HCT116 (cell line): ENCODE measurements around the gene LIG4. TPM values are rescaled to one million over a fixed set of nuclear protein-coding genes. Genes with fewer than 3 reads are reported as not detected.

Source experiments
- ATAC-seq: fragments of 200-7000 bp; cut with Tn5 transposase; 2 replicates; pipeline ENCODE4 v1.9.1; 2020; ENCODE audit warnings: mild to moderate bottlenecking, moderate library complexity
- BruUV-seq: library from RNA; stranded (reverse); fragments of 400-500 nt; replicated peaks from 2 replicates; lab custom pipeline; 2021; lab: Mats Ljungman, UMichigan
- CTCF ChIA-PET: fragments of 300-600 bp; sonication (Branson Sonifier 250); formaldehyde crosslinking; loops from one replicate; lab custom pipeline; 2021; ENCODE audit warnings: antibody characterized with exemption; lab: Charles Lee
- POLR2A ChIA-PET: fragments of 300-600, 350-600 bp; sonication (Branson Sonifier 250); formaldehyde crosslinking; loops from one replicate; lab custom pipeline; 2021; ENCODE audit warnings: antibody characterized with exemption; lab: Charles Lee
- RAD21 ChIA-PET, 2 experiments: fragments of 300-600 bp; sonication (Branson Sonifier 250); formaldehyde crosslinking; loops; one replicate each; lab custom pipeline; 2023; ENCODE audit warnings: low total read pairs in 2 of 2; ENCODE audit not compliant: uncharacterized antibody in 2 of 2, unreplicated experiment in 2 of 2, low non-redundant PET in 1 of 2; lab: Charles Lee
- DNase-seq: peaks from one replicate; pipeline ENCODE4 v3.0.0-alpha.2; 2010; ENCODE audit warnings: low read depth, low spot score
- H2AFZ ChIP-seq: fragments of 200-600 bp; shearing (Covaris generic), sonication (generic); 2 replicates; pipeline ENCODE4 v1.6.1; 2017; ENCODE audit warnings: low read depth, mixed run types, mixed read lengths, antibody characterized with exemption, low read length; ENCODE audit not compliant: poor library complexity, severe bottlenecking
- H3K27ac ChIP-seq: 2 replicates; pipeline ENCODE4 v1.5.1; 2012; ENCODE audit warnings: low read depth, low read length
- H3K27me3 ChIP-seq: fragments of 200-600 bp; sonication (generic); 2 replicates; pipeline ENCODE4 v1.6.1; 2016; ENCODE audit warnings: mixed run types, low read length, mixed read lengths; ENCODE audit not compliant: insufficient read depth
- H3K36me3 ChIP-seq, 2 experiments: fragments of 200-500 bp in 1 of 2; fragments of 200-600 bp in 1 of 2; sonication (Bioruptor generic) in 1 of 2; sonication (generic) in 1 of 2; 2 replicates each; pipeline versions ENCODE4 v1.5.1 to v1.6.1; 2014 to 2016; ENCODE audit warnings: low read length in 2 of 2, inconsistent platforms in 1 of 2, mixed read lengths in 1 of 2, mixed run types in 1 of 2; ENCODE audit not compliant: insufficient read depth in 2 of 2, control insufficient read depth in 1 of 2
- H3K4me1 ChIP-seq, 2 experiments: fragments of 200-600 bp in 1 of 2; sonication (generic) in 1 of 2; 2 replicates each; pipeline versions ENCODE4 v1.5.1 to v1.6.1; 2012 to 2017; ENCODE audit warnings: low read length in 2 of 2, inconsistent platforms in 1 of 2, mild to moderate bottlenecking in 1 of 2, mixed read lengths in 1 of 2, mixed run types in 1 of 2, moderate library complexity in 1 of 2; ENCODE audit not compliant: insufficient read depth in 2 of 2, control insufficient read depth in 1 of 2
- H3K4me2 ChIP-seq: fragments of 200-600 bp; sonication (generic); 2 replicates; pipeline ENCODE4 v1.6.1; 2017; ENCODE audit warnings: mixed run types, low read length, mixed read lengths
- H3K4me3 ChIP-seq, 2 experiments: fragments of 200-600 bp in 1 of 2; sonication (generic) in 1 of 2; replicated peaks in 1 of 2; 2 replicates each; pipeline ENCODE4 v1.5.1; 2011 to 2016; ENCODE audit warnings: low read length in 2 of 2, control low read depth in 1 of 2, low read depth in 1 of 2, mild to moderate bottlenecking in 1 of 2, mixed read lengths in 1 of 2, mixed run types in 1 of 2
- H3K79me2 ChIP-seq: fragments of 200-600 bp; sonication (generic); 2 replicates; pipeline ENCODE4 v1.6.1; 2017; ENCODE audit warnings: mild to moderate bottlenecking, mixed run types, low read length, moderate library complexity, mixed read lengths; ENCODE audit not compliant: insufficient read depth
- H3K9ac ChIP-seq: fragments of 200-600 bp; sonication (generic); 2 replicates; pipeline ENCODE4 v1.6.1; 2016; ENCODE audit warnings: low read length, mixed read lengths
- H3K9me2 ChIP-seq: fragments of 200-600 bp; sonication (generic), shearing (Covaris generic); 2 replicates; pipeline ENCODE4 v1.6.1; 2017; ENCODE audit warnings: mixed run types, mild to moderate bottlenecking, moderate library complexity; ENCODE audit not compliant: insufficient read depth
- H3K9me3 ChIP-seq, 2 experiments: fragments of 200-500 bp in 1 of 2; fragments of 200-600 bp in 1 of 2; sonication (Bioruptor generic) in 1 of 2; sonication (generic) in 1 of 2; 2 replicates each; pipeline ENCODE4 v1.6.1; 2014 to 2017; ENCODE audit warnings: low read length in 2 of 2, mixed read lengths in 2 of 2, inconsistent platforms in 1 of 2, low read depth in 1 of 2, mild to moderate bottlenecking in 1 of 2, mixed run types in 1 of 2, moderate library complexity in 1 of 2; ENCODE audit not compliant: control insufficient read depth in 1 of 2, insufficient read depth in 1 of 2
- H4K20me1 ChIP-seq: fragments of 200-600 bp; sonication (generic), shearing (Covaris generic); 2 replicates; pipeline ENCODE4 v1.6.1; 2017; ENCODE audit warnings: mixed run types, mild to moderate bottlenecking, moderate library complexity; ENCODE audit not compliant: insufficient read depth
- CEBPB ChIP-seq: IDR thresholded peaks from 2 replicates; pipeline ENCODE4 v1.6.1; 2012; ENCODE audit warnings: low read depth
- EGR1 ChIP-seq: IDR thresholded peaks from 2 replicates; pipeline ENCODE4 v1.6.1; 2012; ENCODE audit warnings: low read depth
- ELF1 ChIP-seq: IDR thresholded peaks from 2 replicates; pipeline ENCODE4 v1.6.1; 2012; ENCODE audit warnings: low read depth, borderline replicate concordance
- JUND ChIP-seq: IDR thresholded peaks from 2 replicates; pipeline ENCODE4 v1.6.1; 2012
- POLR2AphosphoS5 ChIP-seq: IDR thresholded peaks from 2 replicates; pipeline ENCODE4 v1.6.1; 2011; ENCODE audit warnings: mild to moderate bottlenecking, low read depth, low read length, moderate library complexity
- SIN3A ChIP-seq: IDR thresholded peaks from 2 replicates; pipeline ENCODE4 v1.6.1; 2012; ENCODE audit warnings: low read depth
- ZFX ChIP-seq: fragments of 450-650 bp; IDR thresholded peaks from 2 replicates; pipeline ENCODE4 v1.6.1; 2017
- intact Hi-C: fragments of 100-400 bp; cut with micrococcal nuclease; formaldehyde crosslinking; loops from 2 replicates; pipeline ENCODE4 v1.10.0; 2022
- total RNA-seq: library from RNA; stranded (reverse); gene quantifications from one replicate; pipeline ENCODE4 v1.2.1, GENCODE V29; 2021; ENCODE audit not compliant: unreplicated experiment
- TF ChIP-seq, protein P1 (sequence below): IDR thresholded peaks from 2 replicates; pipeline ENCODE4 v1.6.1; 2012; ENCODE audit warnings: low read depth
- TF ChIP-seq, protein P2 (sequence below): IDR thresholded peaks from 2 replicates; pipeline ENCODE4 v1.6.1; 2011; ENCODE audit warnings: mild to moderate bottlenecking, low read length, moderate library complexity; ENCODE audit not compliant: insufficient replicate concordance; ENCODE audit errors: extremely low read depth

The LIG4 gene
- total RNA-seq, 1 experiment from 2014 or later: 7.4 TPM

DNA sequence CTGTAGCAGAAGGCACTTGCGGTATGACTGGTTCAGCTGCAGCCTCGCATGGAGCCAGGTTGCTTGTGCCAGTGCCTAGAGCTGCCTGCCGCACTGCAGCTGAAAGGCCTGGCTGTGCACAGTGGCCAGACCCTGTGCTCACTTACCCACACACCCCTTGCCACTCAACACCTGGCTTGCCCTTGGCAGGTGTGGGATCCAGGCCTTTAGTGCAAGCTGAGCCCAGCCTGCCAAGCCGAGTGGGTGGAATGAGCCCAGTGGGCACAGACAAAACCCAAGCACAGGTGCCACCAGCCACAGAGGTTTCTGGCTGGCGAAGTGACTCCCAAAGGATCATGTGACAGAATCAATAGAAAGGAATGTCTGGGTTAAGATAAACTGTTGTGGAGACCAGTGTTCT is 19.5 kb downstream of the LIG4 start:
- BruUV-seq: no TSS peak

More for the DNA sequence above, 19.5 kb downstream of the LIG4 start:
- ATAC-seq (no peak), DNase-seq (no peak)
- Histone ChIP-seq H3K27ac (no peak overlapping the region), H3K79me2 (no peaks in the 10 kb centered on the region), H3K4me1 (no peaks in the 10 kb centered on the region), H3K36me3 (no peaks in the 10 kb centered on the region), H2AFZ (no peak overlapping the region), H3K9me3 (no peaks in the 10 kb centered on the region), H4K20me1 (no peaks in the 10 kb centered on the region), H3K9me2 (no peaks in the 10 kb centered on the region), H3K9ac (no peak overlapping the region), H3K4me3 (no peak overlapping the region), H3K4me2 (no peak overlapping the region), H3K27me3 (no peaks in the 10 kb centered on the region; the same call in 1 of the 2 replicates)
- intact Hi-C loops: no loop called here
- ChIA-PET RAD21 (no interaction called here), CTCF (no interaction called here), POLR2A (no interaction called here)
- TF ChIP-seq SIN3A (no peak), ZFX (no peak), JUND (no peak), POLR2AphosphoS5 (no peak), ELF1 (no peak), EGR1 (no peak), CEBPB (no peak)
- TF ChIP-seq, protein P1, sequence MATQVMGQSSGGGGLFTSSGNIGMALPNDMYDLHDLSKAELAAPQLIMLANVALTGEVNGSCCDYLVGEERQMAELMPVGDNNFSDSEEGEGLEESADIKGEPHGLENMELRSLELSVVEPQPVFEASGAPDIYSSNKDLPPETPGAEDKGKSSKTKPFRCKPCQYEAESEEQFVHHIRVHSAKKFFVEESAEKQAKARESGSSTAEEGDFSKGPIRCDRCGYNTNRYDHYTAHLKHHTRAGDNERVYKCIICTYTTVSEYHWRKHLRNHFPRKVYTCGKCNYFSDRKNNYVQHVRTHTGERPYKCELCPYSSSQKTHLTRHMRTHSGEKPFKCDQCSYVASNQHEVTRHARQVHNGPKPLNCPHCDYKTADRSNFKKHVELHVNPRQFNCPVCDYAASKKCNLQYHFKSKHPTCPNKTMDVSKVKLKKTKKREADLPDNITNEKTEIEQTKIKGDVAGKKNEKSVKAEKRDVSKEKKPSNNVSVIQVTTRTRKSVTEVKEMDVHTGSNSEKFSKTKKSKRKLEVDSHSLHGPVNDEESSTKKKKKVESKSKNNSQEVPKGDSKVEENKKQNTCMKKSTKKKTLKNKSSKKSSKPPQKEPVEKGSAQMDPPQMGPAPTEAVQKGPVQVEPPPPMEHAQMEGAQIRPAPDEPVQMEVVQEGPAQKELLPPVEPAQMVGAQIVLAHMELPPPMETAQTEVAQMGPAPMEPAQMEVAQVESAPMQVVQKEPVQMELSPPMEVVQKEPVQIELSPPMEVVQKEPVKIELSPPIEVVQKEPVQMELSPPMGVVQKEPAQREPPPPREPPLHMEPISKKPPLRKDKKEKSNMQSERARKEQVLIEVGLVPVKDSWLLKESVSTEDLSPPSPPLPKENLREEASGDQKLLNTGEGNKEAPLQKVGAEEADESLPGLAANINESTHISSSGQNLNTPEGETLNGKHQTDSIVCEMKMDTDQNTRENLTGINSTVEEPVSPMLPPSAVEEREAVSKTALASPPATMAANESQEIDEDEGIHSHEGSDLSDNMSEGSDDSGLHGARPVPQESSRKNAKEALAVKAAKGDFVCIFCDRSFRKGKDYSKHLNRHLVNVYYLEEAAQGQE: no peak
- TF ChIP-seq, protein P2, sequence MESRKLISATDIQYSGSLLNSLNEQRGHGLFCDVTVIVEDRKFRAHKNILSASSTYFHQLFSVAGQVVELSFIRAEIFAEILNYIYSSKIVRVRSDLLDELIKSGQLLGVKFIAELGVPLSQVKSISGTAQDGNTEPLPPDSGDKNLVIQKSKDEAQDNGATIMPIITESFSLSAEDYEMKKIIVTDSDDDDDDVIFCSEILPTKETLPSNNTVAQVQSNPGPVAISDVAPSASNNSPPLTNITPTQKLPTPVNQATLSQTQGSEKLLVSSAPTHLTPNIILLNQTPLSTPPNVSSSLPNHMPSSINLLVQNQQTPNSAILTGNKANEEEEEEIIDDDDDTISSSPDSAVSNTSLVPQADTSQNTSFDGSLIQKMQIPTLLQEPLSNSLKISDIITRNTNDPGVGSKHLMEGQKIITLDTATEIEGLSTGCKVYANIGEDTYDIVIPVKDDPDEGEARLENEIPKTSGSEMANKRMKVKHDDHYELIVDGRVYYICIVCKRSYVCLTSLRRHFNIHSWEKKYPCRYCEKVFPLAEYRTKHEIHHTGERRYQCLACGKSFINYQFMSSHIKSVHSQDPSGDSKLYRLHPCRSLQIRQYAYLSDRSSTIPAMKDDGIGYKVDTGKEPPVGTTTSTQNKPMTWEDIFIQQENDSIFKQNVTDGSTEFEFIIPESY: no peak
